HepG2 (cell line): ENCODE results near the gene CDC23. TPM values are rescaled to one million over a fixed set of nuclear protein-coding genes. Genes with fewer than 3 reads are reported as not detected.

Experiments used
- ARNT ChIP-seq: fragments of 450-650 bp; IDR thresholded peaks from 2 replicates; pipeline ENCODE4 v1.6.1; 2017
- CBX5 ChIP-seq: sonication (generic); formaldehyde crosslinking; IDR thresholded peaks from 2 replicates; pipeline ENCODE4 v1.4.0; 2020; ENCODE audit warnings: missing genetic modification reagents, borderline replicate concordance
- CEBPG ChIP-seq: IDR thresholded peaks from 2 replicates; pipeline ENCODE4 v1.6.1; 2016
- DMTF1 ChIP-seq: sonication (generic); formaldehyde crosslinking; IDR thresholded peaks from 2 replicates; pipeline ENCODE4 v1.4.0; 2020; ENCODE audit warnings: mild to moderate bottlenecking, missing genetic modification reagents
- ETV6 ChIP-seq: sonication (generic); formaldehyde crosslinking; conservative IDR thresholded peaks from 2 replicates; pipeline ENCODE4 v1.4.0; 2020; ENCODE audit warnings: missing genetic modification reagents
- GABPB1 ChIP-seq: IDR thresholded peaks from 2 replicates; pipeline ENCODE4 v1.6.1; 2016; ENCODE audit warnings: mild to moderate bottlenecking, missing genetic modification reagents, moderate library complexity, missing compliant biosample characterization
- GLMP ChIP-seq: sonication (generic); formaldehyde crosslinking; IDR thresholded peaks from 2 replicates; pipeline ENCODE4 v1.9.0; 2021; ENCODE audit warnings: missing genetic modification reagents, mild to moderate bottlenecking, borderline replicate concordance
- PHF5A ChIP-seq: IDR thresholded peaks from one replicate; pipeline ENCODE4 v1.6.1; 2018; ENCODE audit warnings: low read depth, missing genetic modification reagents; ENCODE audit not compliant: unreplicated experiment
- RERE ChIP-seq: IDR thresholded peaks from 2 replicates; pipeline ENCODE4 v1.6.1; 2016; ENCODE audit warnings: low read depth, missing genetic modification reagents, missing compliant biosample characterization
- SCMH1 ChIP-seq: sonication (generic); formaldehyde crosslinking; IDR thresholded peaks from 2 replicates; pipeline ENCODE4 v1.9.0; 2021; ENCODE audit warnings: missing genetic modification reagents, mild to moderate bottlenecking, borderline replicate concordance
- SUZ12 ChIP-seq: fragments of 150-350 bp; IDR thresholded peaks from 2 replicates; pipeline ENCODE4 v1.6.1; 2014; ENCODE audit warnings: low read depth, low read length
- SYNCRIP ChIP-seq: fragments of 200-400 bp; formaldehyde crosslinking; IDR thresholded peaks from 2 replicates; pipeline ENCODE4 v1.6.1; 2018; ENCODE audit warnings: mild to moderate bottlenecking, low read depth, low read length; ENCODE audit not compliant: insufficient read depth
- TOE1 ChIP-seq: sonication (generic); formaldehyde crosslinking; IDR thresholded peaks from 2 replicates; pipeline ENCODE4 v1.4.0; 2020; ENCODE audit warnings: mild to moderate bottlenecking, missing genetic modification reagents
- ZFP91 ChIP-seq: sonication (generic); formaldehyde crosslinking; IDR thresholded peaks from 2 replicates; pipeline ENCODE4 v1.9.0; 2022; ENCODE audit warnings: missing genetic modification reagents, mild to moderate bottlenecking, borderline replicate concordance
- ZNF138 ChIP-seq: sonication (generic); formaldehyde crosslinking; IDR thresholded peaks from 2 replicates; pipeline ENCODE4 v1.5.0; 2020; ENCODE audit warnings: mild to moderate bottlenecking, low read depth, missing genetic modification reagents
- ZNF274 ChIP-seq: sonication (generic); formaldehyde crosslinking; IDR thresholded peaks from 2 replicates; pipeline ENCODE4 v1.5.1; 2020; ENCODE audit warnings: mild to moderate bottlenecking, missing genetic modification reagents
- ZNF510 ChIP-seq: sonication (generic); formaldehyde crosslinking; IDR thresholded peaks from 2 replicates; pipeline ENCODE4 v1.4.0; 2020; ENCODE audit warnings: low read depth, mild to moderate bottlenecking, missing genetic modification reagents
- ZNF816 ChIP-seq: sonication (generic); formaldehyde crosslinking; IDR thresholded peaks from 2 replicates; pipeline ENCODE4 v1.8.0; 2022; ENCODE audit warnings: missing genetic modification reagents, mild to moderate bottlenecking, borderline replicate concordance
- ZSCAN25 ChIP-seq: sonication (generic); formaldehyde crosslinking; IDR thresholded peaks from 2 replicates; pipeline ENCODE4 v1.8.0; 2022; ENCODE audit warnings: mild to moderate bottlenecking, missing genetic modification reagents
- polyA plus RNA-seq, 8 experiments: library from polyadenylated mRNA; depleted of rRNA in 3 of 8; stranded (reverse) in 7 of 8; unstranded in 1 of 8; fragments of >200 nt; fragmentation: Illumina TruSeq in 4 of 8; extraction: Trizol in 4 of 8; gene quantifications; 2 replicates each; pipeline versions ENCODE4 v1.2.1 to v1.2.3, GENCODE V29; 2011 to 2016; ENCODE audit warnings: low read depth in 4 of 8, missing spikeins in 1 of 8, mixed read lengths in 1 of 8; ENCODE audit not compliant: insufficient read depth in 1 of 8
- total RNA-seq, 5 experiments: library from RNA; depleted of rRNA; stranded (reverse); fragments of >200 nt; fragmentation: Illumina TruSeq; extraction: Trizol; gene quantifications; 2 replicates each; pipeline ENCODE4 v1.2.3, GENCODE V29; 2016; ENCODE audit warnings: low read depth in 1 of 5

Gene CDC23
- total and polyA plus RNA-seq, 2 of the 13 experiments (the other 11 are each of a cell fraction or from before 2014, with no cell fraction given): 38.3 to 47.7 TPM

- TF ChIP-seq RERE (CRISPR knock-in tag): no peak
- no peak for TF ChIP-seq CBX5
- TF ChIP-seq DMTF1 (CRISPR knock-in tag): no peak
- TF ChIP-seq GABPB1 (CRISPR knock-in tag): peak; percentile 35; the same call in 1 of the 2 replicates
- TF ChIP-seq ETV6 (CRISPR knock-in tag): no peak
- no peak for TF ChIP-seq PHF5A (CRISPR knock-in tag)
- TF ChIP-seq ZNF274: no peak
- no peak for TF ChIP-seq ZSCAN25
- TF ChIP-seq CEBPG (CRISPR knock-in tag): no peak
- no peak for TF ChIP-seq ARNT
- TF ChIP-seq GLMP (CRISPR knock-in tag): no peak
- TF ChIP-seq TOE1 (CRISPR knock-in tag): no peak
- no peak for TF ChIP-seq ZNF816 (CRISPR knock-in tag)
- TF ChIP-seq ZNF138 (CRISPR knock-in tag): no peak
- TF ChIP-seq SCMH1: no peak
- TF ChIP-seq SYNCRIP: no peak
- no peak for TF ChIP-seq SUZ12
- no peak for TF ChIP-seq ZNF510 (CRISPR knock-in tag)
- TF ChIP-seq ZFP91 (CRISPR knock-in tag): peak; percentile 30; the same call in 1 of the 2 replicates
Measured at GRCh38 chr5:138241688-138242571, 28.8 kb upstream of the CDC23 start (continued).
